ENCODE data around the gene SNAI3.

GRCh38 chr16:88719933-88720296 lies 33.6 kb upstream of the SNAI3 start:
- TF ChIP-seq CTCF (IDR thresholded peaks at IDR 0.05), result no peak
- no peak for TF ChIP-seq REST (IDR thresholded peaks at IDR 0.05; ENCODE audit: insufficient read depth in 1 of 2, low read depth in 2 of 2, low read length in 1 of 2)
- TF ChIP-seq POLR2AphosphoS5 (IDR thresholded peaks at IDR 0.05; ENCODE audit: low read depth, low read length), result no peak
- TF ChIP-seq TCF7L2 (IDR thresholded peaks at IDR 0.05; ENCODE audit: low read depth, low read length), result no peak
